GM12878 (cell line): Measurements from ENCODE around the gene PLTP. TPM values are rescaled to one million over a fixed set of nuclear protein-coding genes. Genes with fewer than 3 reads are reported as not detected.

ENCODE experiments used
- ATAC-seq: fragments of 200-7000 bp; cut with Tn5 transposase; 3 replicates; pipeline ENCODE4 v1.9.1; 2020; ENCODE audit warnings: mild to moderate bottlenecking, moderate library complexity
- BruUV-seq: library from RNA; stranded (reverse); fragments of 400-500 nt; replicated peaks from 2 replicates; lab custom pipeline; 2021; lab: Mats Ljungman, UMichigan
- CTCF ChIA-PET: fragments of 300-600 bp; sonication (Branson Sonifier 250); formaldehyde crosslinking; extraction: SDS; loops from one replicate; lab custom pipeline; 2021; ENCODE audit warnings: inconsistent platforms; lab: Yijun Ruan, JAX
- POLR2A ChIA-PET: fragments of 350-600 bp; formaldehyde crosslinking; extraction: SDS; loops from one replicate; lab custom pipeline; 2021; ENCODE audit warnings: inconsistent platforms; lab: Charles Lee
- RAD21 ChIA-PET: fragments of 300-600 bp; sonication (Branson Sonifier 250); formaldehyde crosslinking; loops from one replicate; lab custom pipeline; 2023; ENCODE audit warnings: antibody characterized with exemption; ENCODE audit not compliant: unreplicated experiment; lab: Charles Lee
- SMC1A ChIA-PET: fragments of 300-600 bp; sonication (Branson Sonifier 250); formaldehyde crosslinking; loops from one replicate; lab custom pipeline; 2023; ENCODE audit not compliant: unreplicated experiment, uncharacterized antibody; lab: Charles Lee
- DNase-seq: peaks from one replicate; pipeline ENCODE4 v3.0.0-alpha.2; 2011; ENCODE audit warnings: low read depth, low spot score
- FAIRE-seq: peaks from 3 replicates; lab custom pipeline; 2011; peaks lifted over from hg19 to GRCh38; lab: Jason Lieb, UNC
- H2AFZ ChIP-seq: 2 replicates; pipeline ENCODE4 v1.6.0; 2011; ENCODE audit warnings: low read depth, low read length, control low read depth; ENCODE audit not compliant: control insufficient read depth
- H3K27ac ChIP-seq: 2 replicates; pipeline ENCODE4 v1.5.1; 2011; ENCODE audit warnings: control low read depth; ENCODE audit not compliant: control insufficient read depth, insufficient read depth
- H3K27me3 ChIP-seq, 2 experiments: replicated peaks in 1 of 2; 2 replicates each; pipeline versions ENCODE4 v1.6.0 to v1.6.1; 2011; ENCODE audit warnings: low read length in 1 of 2; ENCODE audit not compliant: control insufficient read depth in 2 of 2, insufficient read depth in 2 of 2
- H3K36me3 ChIP-seq, 2 experiments: 2 replicates each; pipeline ENCODE4 v1.5.1; 2011; ENCODE audit warnings: low read length in 1 of 2; ENCODE audit not compliant: control insufficient read depth in 2 of 2, insufficient read depth in 2 of 2
- H3K4me1 ChIP-seq: 2 replicates; pipeline ENCODE4 v1.6.1; 2011; ENCODE audit warnings: mild to moderate bottlenecking, low read length, moderate library complexity, mixed read lengths; ENCODE audit not compliant: control insufficient read depth, insufficient read depth
- H3K4me2 ChIP-seq: 2 replicates; pipeline ENCODE4 v1.6.0; 2011; ENCODE audit warnings: control low read depth; ENCODE audit not compliant: control insufficient read depth, insufficient read depth
- H3K4me3 ChIP-seq: fragments of 200-600 bp; sonication (generic); 2 replicates; pipeline ENCODE4 v1.5.1; 2016
- H3K79me2 ChIP-seq: 2 replicates; pipeline ENCODE4 v1.6.0; 2011; ENCODE audit warnings: low read length; ENCODE audit not compliant: control insufficient read depth, insufficient read depth
- H3K9ac ChIP-seq: 2 replicates; pipeline ENCODE4 v1.8.0; 2011; ENCODE audit warnings: low read length, control low read depth, mixed read lengths; ENCODE audit not compliant: control insufficient read depth, insufficient read depth
- H3K9me3 ChIP-seq: replicated peaks from 3 replicates; pipeline ENCODE4 v1.5.1; 2011; ENCODE audit warnings: mild to moderate bottlenecking, low read length; ENCODE audit not compliant: control insufficient read depth, insufficient read depth
- H4K20me1 ChIP-seq: 2 replicates; pipeline ENCODE4 v1.6.0; 2011; ENCODE audit not compliant: control insufficient read depth, insufficient read depth
- ASH2L ChIP-seq: fragments of 300-600, 200-600 bp; sonication (generic); IDR thresholded peaks from 2 replicates; pipeline ENCODE4 v1.6.1; 2017; ENCODE audit warnings: low read depth, mild to moderate bottlenecking, borderline replicate concordance
- BHLHE40 ChIP-seq, 2 experiments: fragments of 450-650 bp in 1 of 2; IDR thresholded peaks; 2 replicates each; pipeline ENCODE4 v1.6.1; 2011 to 2017; ENCODE audit warnings: low read depth in 2 of 2, borderline replicate concordance in 1 of 2, improper control_type of control experiment in 1 of 2, low read length in 1 of 2, mild to moderate bottlenecking in 1 of 2
- FOXK2 ChIP-seq: fragments of 450-650 bp; IDR thresholded peaks from 2 replicates; pipeline ENCODE4 v1.6.1; 2017; ENCODE audit warnings: mild to moderate bottlenecking, moderate library complexity
- GATAD2B ChIP-seq: fragments of 450-650 bp; conservative IDR thresholded peaks from 2 replicates; pipeline ENCODE4 v1.6.1; 2017; ENCODE audit warnings: low read depth, mild to moderate bottlenecking, moderate library complexity
- HDAC2 ChIP-seq: fragments of 200-600 bp; sonication (generic); IDR thresholded peaks from 2 replicates; pipeline ENCODE4 v1.6.1; 2017
- HDGF ChIP-seq: fragments of 450-650 bp; IDR thresholded peaks from 2 replicates; pipeline ENCODE4 v1.6.1; 2016; ENCODE audit warnings: antibody characterized with exemption
- IKZF2 ChIP-seq, 2 experiments: fragments of 450-650 bp; IDR thresholded peaks; 2 replicates each; pipeline ENCODE4 v1.6.1; 2017; ENCODE audit warnings: mild to moderate bottlenecking in 2 of 2, moderate library complexity in 2 of 2
- PAX5 ChIP-seq: IDR thresholded peaks from 2 replicates; pipeline ENCODE4 v1.6.1; 2011; ENCODE audit warnings: low read depth, low read length, borderline replicate concordance
- PAX8 ChIP-seq: fragments of 450-650 bp; IDR thresholded peaks from 2 replicates; pipeline ENCODE4 v1.6.1; 2017; ENCODE audit warnings: mild to moderate bottlenecking, moderate library complexity
- POLR2A ChIP-seq: IDR thresholded peaks from 2 replicates; pipeline ENCODE4 v1.6.1; 2011; ENCODE audit warnings: low read depth, mild to moderate bottlenecking, low read length
- RCOR1 ChIP-seq: conservative IDR thresholded peaks from 2 replicates; pipeline ENCODE4 v1.6.1; 2012; ENCODE audit warnings: low read depth, low read length, improper control_type of control experiment
- RFX5 ChIP-seq: IDR thresholded peaks from 2 replicates; pipeline ENCODE4 v1.6.1; 2011; ENCODE audit warnings: low read depth, low read length, improper control_type of control experiment
- SMAD5 ChIP-seq: IDR thresholded peaks from 2 replicates; pipeline ENCODE4 v1.6.1; 2016; ENCODE audit warnings: antibody characterized with exemption, low read depth
- WGBS: methylation state at CpG from one replicate; pipeline ENCODE4 v1.1.6; 2016; ENCODE audit warnings: low lambda C conversion rate; ENCODE audit not compliant: insufficient replicate concordance, insufficient coverage; ENCODE audit errors: missing lambda C conversion rate; 5-methylcytosine and 5-hydroxymethylcytosine counted together
- in situ Hi-C: fragments of 300-500 bp; cut with MboI; formaldehyde crosslinking; loops from 9 replicates; pipeline ENCODE4 v1.14.3; 2018; ENCODE audit warnings: mixed read lengths
- intact Hi-C: fragments of 100-400 bp; cut with micrococcal nuclease; formaldehyde crosslinking; loops from one replicate; pipeline ENCODE4 v1.14.2; 2022; ENCODE audit not compliant: unreplicated experiment
- polyA plus RNA-seq, 11 experiments: library from polyadenylated mRNA; depleted of rRNA in 4 of 11; unstranded in 6 of 11; stranded (reverse) in 5 of 11; fragments of >200 nt; fragmentation: Nextera tagmentation in 4 of 11; fragmentation: Illumina TruSeq in 1 of 11; extraction: Ambion mirVana in 4 of 11; extraction: Trizol in 1 of 11; gene quantifications; 1 replicate in 1 of 11; 2 replicates in 10 of 11; pipeline versions ENCODE4 v1.2.1 to v1.2.3, GENCODE V29; 2011 to 2016; ENCODE audit warnings: inconsistent platforms in 2 of 11, missing spikeins in 2 of 11, low read depth in 1 of 11
- total RNA-seq, 4 experiments: library from RNA; depleted of rRNA in 3 of 4; stranded (reverse); fragments of >200 nt in 3 of 4; fragmentation: Illumina TruSeq in 1 of 4; extraction: Trizol in 1 of 4; gene quantifications; 2 replicates each; pipeline versions ENCODE4 v1.2.1 to v1.2.3, GENCODE V29; 2013 to 2021
- TF ChIP-seq, protein P1 (sequence below): fragments of 450-650 bp; IDR thresholded peaks from 2 replicates; pipeline ENCODE4 v1.6.1; 2017; ENCODE audit warnings: antibody characterized with exemption, mild to moderate bottlenecking, moderate library complexity
- TF ChIP-seq, protein P2 (sequence below): fragments of 450-650 bp; IDR thresholded peaks from 2 replicates; pipeline ENCODE4 v1.6.1; 2016; ENCODE audit warnings: mild to moderate bottlenecking, moderate library complexity, borderline replicate concordance
- TF ChIP-seq, protein P3 (sequence below): fragments of 450-650 bp; IDR thresholded peaks from 2 replicates; pipeline ENCODE4 v1.6.1; 2016; ENCODE audit warnings: mild to moderate bottlenecking
- TF ChIP-seq, protein P4 (sequence below): IDR thresholded peaks from 2 replicates; pipeline ENCODE4 v1.6.1; 2012; ENCODE audit warnings: low read depth, low read length, improper control_type of control experiment

Gene PLTP
- total and polyA plus RNA-seq, 10 of the 15 experiments (the other 5 are each of a cell fraction or from before 2014, with no cell fraction given), result 1.6 to 17.0 (median 7.6) TPM

DNA sequence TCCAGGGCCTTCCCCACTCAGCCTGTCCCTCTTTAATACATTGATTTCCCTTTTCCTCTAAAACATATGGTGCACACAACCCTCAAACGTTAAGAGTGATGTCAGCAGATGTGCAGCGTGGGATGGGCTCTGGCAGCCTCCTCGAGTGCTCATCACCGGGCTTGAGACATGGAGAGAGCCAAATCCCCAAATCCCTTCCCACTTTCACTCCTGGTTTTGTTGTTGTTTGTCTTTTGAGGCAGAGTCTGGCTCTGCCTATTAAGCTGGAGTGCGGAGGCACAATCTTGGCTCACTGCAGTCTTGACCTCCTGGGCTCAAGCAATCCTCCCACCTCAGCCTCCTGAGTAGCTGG is 5.8 kb upstream of the PLTP start:
- Histone ChIP-seq H3K4me3 (no peak overlapping the region), H3K27me3 (no peaks in the 10 kb centered on the region), H2AFZ (no peak overlapping the region)
- intact Hi-C loops, result no loop called here
- SMC1A ChIA-PET, result no interaction called here
- 42% methylated on average over 5 of the region's 5 CpGs for WGBS
- BruUV-seq, result no TSS peak
- FAIRE-seq, result no peak
- no peak for ATAC-seq
- TF ChIP-seq POLR2A, result no peak
- TF ChIP-seq BHLHE40 (IDR thresholded peaks at IDR 0.05; ENCODE audit: borderline replicate concordance in 1 of 2, low read depth in 2 of 2, low read length in 1 of 2), result no peak
- TF ChIP-seq, protein P1, sequence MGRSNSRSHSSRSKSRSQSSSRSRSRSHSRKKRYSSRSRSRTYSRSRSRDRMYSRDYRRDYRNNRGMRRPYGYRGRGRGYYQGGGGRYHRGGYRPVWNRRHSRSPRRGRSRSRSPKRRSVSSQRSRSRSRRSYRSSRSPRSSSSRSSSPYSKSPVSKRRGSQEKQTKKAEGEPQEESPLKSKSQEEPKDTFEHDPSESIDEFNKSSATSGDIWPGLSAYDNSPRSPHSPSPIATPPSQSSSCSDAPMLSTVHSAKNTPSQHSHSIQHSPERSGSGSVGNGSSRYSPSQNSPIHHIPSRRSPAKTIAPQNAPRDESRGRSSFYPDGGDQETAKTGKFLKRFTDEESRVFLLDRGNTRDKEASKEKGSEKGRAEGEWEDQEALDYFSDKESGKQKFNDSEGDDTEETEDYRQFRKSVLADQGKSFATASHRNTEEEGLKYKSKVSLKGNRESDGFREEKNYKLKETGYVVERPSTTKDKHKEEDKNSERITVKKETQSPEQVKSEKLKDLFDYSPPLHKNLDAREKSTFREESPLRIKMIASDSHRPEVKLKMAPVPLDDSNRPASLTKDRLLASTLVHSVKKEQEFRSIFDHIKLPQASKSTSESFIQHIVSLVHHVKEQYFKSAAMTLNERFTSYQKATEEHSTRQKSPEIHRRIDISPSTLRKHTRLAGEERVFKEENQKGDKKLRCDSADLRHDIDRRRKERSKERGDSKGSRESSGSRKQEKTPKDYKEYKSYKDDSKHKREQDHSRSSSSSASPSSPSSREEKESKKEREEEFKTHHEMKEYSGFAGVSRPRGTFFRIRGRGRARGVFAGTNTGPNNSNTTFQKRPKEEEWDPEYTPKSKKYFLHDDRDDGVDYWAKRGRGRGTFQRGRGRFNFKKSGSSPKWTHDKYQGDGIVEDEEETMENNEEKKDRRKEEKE, result no peak
- no peak for TF ChIP-seq SMAD5
- no peak for TF ChIP-seq PAX5
- no peak for TF ChIP-seq RFX5
- no peak for TF ChIP-seq RCOR1
- TF ChIP-seq, protein P2, sequence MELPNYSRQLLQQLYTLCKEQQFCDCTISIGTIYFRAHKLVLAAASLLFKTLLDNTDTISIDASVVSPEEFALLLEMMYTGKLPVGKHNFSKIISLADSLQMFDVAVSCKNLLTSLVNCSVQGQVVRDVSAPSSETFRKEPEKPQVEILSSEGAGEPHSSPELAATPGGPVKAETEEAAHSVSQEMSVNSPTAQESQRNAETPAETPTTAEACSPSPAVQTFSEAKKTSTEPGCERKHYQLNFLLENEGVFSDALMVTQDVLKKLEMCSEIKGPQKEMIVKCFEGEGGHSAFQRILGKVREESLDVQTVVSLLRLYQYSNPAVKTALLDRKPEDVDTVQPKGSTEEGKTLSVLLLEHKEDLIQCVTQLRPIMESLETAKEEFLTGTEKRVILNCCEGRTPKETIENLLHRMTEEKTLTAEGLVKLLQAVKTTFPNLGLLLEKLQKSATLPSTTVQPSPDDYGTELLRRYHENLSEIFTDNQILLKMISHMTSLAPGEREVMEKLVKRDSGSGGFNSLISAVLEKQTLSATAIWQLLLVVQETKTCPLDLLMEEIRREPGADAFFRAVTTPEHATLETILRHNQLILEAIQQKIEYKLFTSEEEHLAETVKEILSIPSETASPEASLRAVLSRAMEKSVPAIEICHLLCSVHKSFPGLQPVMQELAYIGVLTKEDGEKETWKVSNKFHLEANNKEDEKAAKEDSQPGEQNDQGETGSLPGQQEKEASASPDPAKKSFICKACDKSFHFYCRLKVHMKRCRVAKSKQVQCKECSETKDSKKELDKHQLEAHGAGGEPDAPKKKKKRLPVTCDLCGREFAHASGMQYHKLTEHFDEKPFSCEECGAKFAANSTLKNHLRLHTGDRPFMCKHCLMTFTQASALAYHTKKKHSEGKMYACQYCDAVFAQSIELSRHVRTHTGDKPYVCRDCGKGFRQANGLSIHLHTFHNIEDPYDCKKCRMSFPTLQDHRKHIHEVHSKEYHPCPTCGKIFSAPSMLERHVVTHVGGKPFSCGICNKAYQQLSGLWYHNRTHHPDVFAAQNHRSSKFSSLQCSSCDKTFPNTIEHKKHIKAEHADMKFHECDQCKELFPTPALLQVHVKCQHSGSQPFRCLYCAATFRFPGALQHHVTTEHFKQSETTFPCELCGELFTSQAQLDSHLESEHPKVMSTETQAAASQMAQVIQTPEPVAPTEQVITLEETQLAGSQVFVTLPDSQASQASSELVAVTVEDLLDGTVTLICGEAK, result no peak
- TF ChIP-seq, protein P3, sequence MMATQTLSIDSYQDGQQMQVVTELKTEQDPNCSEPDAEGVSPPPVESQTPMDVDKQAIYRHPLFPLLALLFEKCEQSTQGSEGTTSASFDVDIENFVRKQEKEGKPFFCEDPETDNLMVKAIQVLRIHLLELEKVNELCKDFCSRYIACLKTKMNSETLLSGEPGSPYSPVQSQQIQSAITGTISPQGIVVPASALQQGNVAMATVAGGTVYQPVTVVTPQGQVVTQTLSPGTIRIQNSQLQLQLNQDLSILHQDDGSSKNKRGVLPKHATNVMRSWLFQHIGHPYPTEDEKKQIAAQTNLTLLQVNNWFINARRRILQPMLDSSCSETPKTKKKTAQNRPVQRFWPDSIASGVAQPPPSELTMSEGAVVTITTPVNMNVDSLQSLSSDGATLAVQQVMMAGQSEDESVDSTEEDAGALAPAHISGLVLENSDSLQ, result no peak
- TF ChIP-seq IKZF2 (IDR thresholded peaks at IDR 0.05), result no peak
- TF ChIP-seq, protein P4, sequence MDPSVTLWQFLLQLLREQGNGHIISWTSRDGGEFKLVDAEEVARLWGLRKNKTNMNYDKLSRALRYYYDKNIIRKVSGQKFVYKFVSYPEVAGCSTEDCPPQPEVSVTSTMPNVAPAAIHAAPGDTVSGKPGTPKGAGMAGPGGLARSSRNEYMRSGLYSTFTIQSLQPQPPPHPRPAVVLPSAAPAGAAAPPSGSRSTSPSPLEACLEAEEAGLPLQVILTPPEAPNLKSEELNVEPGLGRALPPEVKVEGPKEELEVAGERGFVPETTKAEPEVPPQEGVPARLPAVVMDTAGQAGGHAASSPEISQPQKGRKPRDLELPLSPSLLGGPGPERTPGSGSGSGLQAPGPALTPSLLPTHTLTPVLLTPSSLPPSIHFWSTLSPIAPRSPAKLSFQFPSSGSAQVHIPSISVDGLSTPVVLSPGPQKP, result no peak
- TF ChIP-seq PAX8, result no peak
- no peak for TF ChIP-seq ASH2L
- TF ChIP-seq HDGF, result no peak
- TF ChIP-seq GATAD2B, result no peak
- TF ChIP-seq FOXK2, result no peak
- no peak for TF ChIP-seq HDAC2
- TF ChIP-seq, all 136 proteins: peak for 0
- DNase-seq, result no peak
- in situ Hi-C loops, result no loop called here
- ChIA-PET RAD21 (no interaction called here), POLR2A (interaction anchor here (1.1 kb wide), 1 partner anchor 17 kb away, joined by 8 read pairs; the partner anchor contains the start of gene PCIF1), CTCF (interaction anchor here (1.3 to 1.4 kb wide), 2 partner anchors 8 to 55 kb away, joined by 3 read pairs; partner anchors contain the start of gene ZNF335)
- Histone ChIP-seq H3K27ac (no peak overlapping the region), H3K9ac (no peak overlapping the region), H3K9me3 (no peaks in the 10 kb centered on the region), H3K4me2 (no peak overlapping the region), H3K36me3 (no peaks in the 10 kb centered on the region), H4K20me1 (no peaks in the 10 kb centered on the region), H3K4me1 (no peaks in the 10 kb centered on the region), H3K79me2 (no peaks in the 10 kb centered on the region)
